Stomach (tissue), 9 donors: Measurements from ENCODE around the gene ERICH2. TPM values are rescaled to one million over a fixed set of nuclear protein-coding genes. Genes with fewer than 3 reads are reported as not detected.
"Not testable (repeated sequence)": the region's sequence is repeated elsewhere in the genome, so short reads cannot be mapped to it uniquely, and the experiment has no call there.

Experiments used
- DNase-seq, 2 donors: peaks; one replicate each; pipeline versions ENCODE4 v3.0.0 to v3.0.0-alpha.2; 2013 to 2019
- H3K27ac ChIP-seq, 5 donors: fragments of 200-600 bp in 4 of 5; sonication (generic) in 4 of 5; one replicate each; pipeline ENCODE4 v1.5.1; 2013 to 2019; ENCODE audit warnings: mild to moderate bottlenecking in 1 of 5, moderate library complexity in 1 of 5
- H3K27me3 ChIP-seq, 3 donors: fragments of 200-600 bp; sonication (generic); one replicate each; pipeline ENCODE4 v1.5.1; 2017 to 2019; ENCODE audit warnings: mixed run types in 1 of 3
- H3K36me3 ChIP-seq, 4 donors: fragments of 200-600 bp; sonication (generic); 1 replicate in 3 of 4; 2 replicates in 1 of 4; pipeline ENCODE4 v1.5.1; 2016 to 2019
- H3K4me1 ChIP-seq, 4 donors: fragments of 200-600 bp; sonication (generic); one replicate each; pipeline ENCODE4 v1.5.1; 2016 to 2019
- H3K4me3 ChIP-seq, 4 donors: fragments of 200-600 bp; sonication (generic) in 3 of 4; one replicate each; pipeline ENCODE4 v1.5.1; 2016 to 2019; ENCODE audit warnings: mild to moderate bottlenecking in 1 of 4
- H3K9me3 ChIP-seq, 4 donors: fragments of 200-600 bp; sonication (generic); one replicate each; pipeline ENCODE4 v1.5.1; 2016 to 2019
- EP300 ChIP-seq: sonication (generic); formaldehyde crosslinking; IDR thresholded peaks from one replicate; pipeline ENCODE4 v1.6.1; 2017; ENCODE audit warnings: antibody characterized with exemption
- POLR2A ChIP-seq, 4 donors: fragments of 450-650 bp; IDR thresholded peaks; one replicate each; pipeline ENCODE4 v1.6.1; 2016; ENCODE audit warnings: antibody characterized with exemption in 4 of 4, control low read depth in 2 of 4, mild to moderate bottlenecking in 1 of 4, moderate library complexity in 1 of 4
- POLR2AphosphoS5 ChIP-seq, 3 donors: sonication (generic); formaldehyde crosslinking; IDR thresholded peaks; one replicate each; pipeline ENCODE4 v1.6.1; 2016; ENCODE audit warnings: antibody characterized with exemption in 3 of 3
- WGBS, 5 donors: extraction: QIAGEN DNeasy Blood & Tissue Kit in 3 of 5; methylation state at CpG; one replicate each; pipeline versions ENCODE4 v1.1.5 to v1.1.7; 2013 to 2018; 5-methylcytosine and 5-hydroxymethylcytosine counted together
- intact Hi-C: fragments of 100-400 bp; cut with DNase I; formaldehyde crosslinking; loops from one replicate; pipeline ENCODE4 v1.15.1; 2023; ENCODE audit warnings: low total_unique reads
- polyA plus RNA-seq, 3 donors: library from polyadenylated mRNA; stranded (reverse); fragments of 200-250 nt; gene quantifications; one replicate each; pipeline ENCODE4 v1.2.3, GENCODE V29; 2013
- total RNA-seq, 5 donors: library from RNA; depleted of rRNA; stranded (reverse); fragments of >200 nt; gene quantifications; one replicate each; pipeline versions ENCODE4 v1.1.0 to v1.2.3, GENCODE V29; 2014 to 2016
- TF ChIP-seq, protein P1 (sequence below), 7 experiments: fragments of 450-650 bp in 4 of 7; fragments of 200-600 bp in 3 of 7; sonication (generic) in 3 of 7; IDR thresholded peaks; one replicate each; pipeline ENCODE4 v1.5.1; 2016 to 2019; ENCODE audit warnings: antibody characterized with exemption in 7 of 7, control low read depth in 2 of 7, mild to moderate bottlenecking in 1 of 7
- donor health status: healthy with polysubstance abuse.
- donor health status: Bipolar disorder and iron deficiency.
- donor health status: healthy.

Gene ERICH2
- total and polyA plus RNA-seq, 8 donors: 1.5 to 6.8 (median 6.1) TPM; not detected in 5

DNA sequence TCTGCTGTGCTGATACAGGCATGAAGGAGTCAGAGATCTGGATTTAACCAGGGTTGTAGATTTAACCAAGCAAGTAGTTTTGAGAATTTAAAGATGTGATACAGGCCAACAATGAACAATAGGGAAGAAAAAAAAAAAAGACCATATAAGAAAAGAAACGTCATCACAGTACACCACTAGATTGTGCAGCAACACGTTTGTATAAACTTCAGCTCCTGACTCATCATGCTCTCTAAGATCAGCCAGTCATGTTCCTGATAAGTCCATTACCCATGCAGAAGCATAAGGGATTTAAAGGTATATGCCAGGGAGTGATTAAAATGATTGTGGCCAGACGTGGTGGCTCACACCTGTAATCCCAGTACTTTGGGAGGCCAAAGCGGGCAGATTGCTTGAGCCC, 22.3 kb upstream of the ERICH2 start:
- Histone ChIP-seq H3K36me3 (no peaks in the 10 kb centered on the region), H3K4me3 (no peak overlapping the region), H3K27ac (no peak overlapping the region), H3K9me3 (no peaks in the 10 kb centered on the region), H3K27me3 (no peaks in the 10 kb centered on the region), H3K4me1 (peaks cover 0 to 15% (median 10%) of the 10 kb centered on the region in 4 donors)
- peak in 1 of 3 donors; percentile 35 for TF ChIP-seq POLR2AphosphoS5 (IDR thresholded peaks at IDR 0.05)
- no peak for TF ChIP-seq POLR2A (IDR thresholded peaks at IDR 0.05)
- TF ChIP-seq, protein P1, sequence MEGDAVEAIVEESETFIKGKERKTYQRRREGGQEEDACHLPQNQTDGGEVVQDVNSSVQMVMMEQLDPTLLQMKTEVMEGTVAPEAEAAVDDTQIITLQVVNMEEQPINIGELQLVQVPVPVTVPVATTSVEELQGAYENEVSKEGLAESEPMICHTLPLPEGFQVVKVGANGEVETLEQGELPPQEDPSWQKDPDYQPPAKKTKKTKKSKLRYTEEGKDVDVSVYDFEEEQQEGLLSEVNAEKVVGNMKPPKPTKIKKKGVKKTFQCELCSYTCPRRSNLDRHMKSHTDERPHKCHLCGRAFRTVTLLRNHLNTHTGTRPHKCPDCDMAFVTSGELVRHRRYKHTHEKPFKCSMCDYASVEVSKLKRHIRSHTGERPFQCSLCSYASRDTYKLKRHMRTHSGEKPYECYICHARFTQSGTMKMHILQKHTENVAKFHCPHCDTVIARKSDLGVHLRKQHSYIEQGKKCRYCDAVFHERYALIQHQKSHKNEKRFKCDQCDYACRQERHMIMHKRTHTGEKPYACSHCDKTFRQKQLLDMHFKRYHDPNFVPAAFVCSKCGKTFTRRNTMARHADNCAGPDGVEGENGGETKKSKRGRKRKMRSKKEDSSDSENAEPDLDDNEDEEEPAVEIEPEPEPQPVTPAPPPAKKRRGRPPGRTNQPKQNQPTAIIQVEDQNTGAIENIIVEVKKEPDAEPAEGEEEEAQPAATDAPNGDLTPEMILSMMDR (IDR thresholded peaks at IDR 0.05): no peak
- TF ChIP-seq EP300: no peak
- 38 to 56% (median 46%) methylated on average over 4 of the region's 4 CpGs for WGBS, 5 donors
- intact Hi-C loops: no loop called here
- DNase-seq: no peak

DNA sequence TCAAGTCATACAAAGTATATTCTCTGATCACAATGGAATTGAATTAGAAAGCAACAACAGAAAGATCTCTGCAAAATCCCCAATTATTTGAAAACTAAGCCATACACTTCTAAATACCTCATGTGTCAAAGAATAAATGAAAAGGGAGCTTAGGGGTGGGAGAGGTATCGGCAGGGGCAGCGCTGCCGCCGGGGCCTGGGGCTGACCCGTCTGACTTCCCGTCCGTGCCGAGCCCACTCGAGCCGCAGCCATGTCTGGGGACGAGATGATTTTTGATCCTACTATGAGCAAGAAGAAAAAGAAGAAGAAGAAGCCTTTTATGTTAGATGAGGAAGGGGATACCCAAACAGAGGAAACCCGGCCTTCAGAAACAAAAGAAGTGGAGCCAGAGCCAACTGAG, 18.6 kb upstream of the ERICH2 start:
- H3K4me1 ChIP-seq, H3K27ac ChIP-seq, intact Hi-C loops, H3K4me3 ChIP-seq, H3K9me3 ChIP-seq, H3K27me3 ChIP-seq, H3K36me3 ChIP-seq, DNase-seq: not testable (repeated sequence)
- WGBS, 5 donors: 93 to 96% (median 95%) methylated on average over 12 of the region's 12 CpGs

DNA sequence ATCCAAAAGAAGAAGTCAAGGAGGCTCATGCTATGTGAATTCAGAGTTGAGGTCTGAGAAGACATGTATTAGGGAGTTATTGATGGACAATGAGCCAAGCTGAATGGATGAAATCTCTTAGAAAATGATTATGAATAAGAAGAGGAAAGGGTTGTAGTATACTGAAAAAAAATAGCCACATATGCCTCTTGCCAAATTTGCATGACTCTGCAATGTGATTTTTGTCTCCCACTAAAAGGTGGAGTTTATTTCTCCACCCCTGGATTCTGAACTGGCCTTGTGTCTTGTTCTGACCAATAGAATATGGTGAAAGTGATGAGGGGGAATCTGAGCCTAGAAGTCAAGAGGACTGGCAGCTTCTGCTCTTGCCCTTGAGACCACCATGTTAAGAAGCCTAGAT, 8.6 kb upstream of the ERICH2 start:
- TF ChIP-seq POLR2A (IDR thresholded peaks at IDR 0.05): no peak
- no peak for TF ChIP-seq POLR2AphosphoS5 (IDR thresholded peaks at IDR 0.05)
- intact Hi-C loops: no loop called here

DNA sequence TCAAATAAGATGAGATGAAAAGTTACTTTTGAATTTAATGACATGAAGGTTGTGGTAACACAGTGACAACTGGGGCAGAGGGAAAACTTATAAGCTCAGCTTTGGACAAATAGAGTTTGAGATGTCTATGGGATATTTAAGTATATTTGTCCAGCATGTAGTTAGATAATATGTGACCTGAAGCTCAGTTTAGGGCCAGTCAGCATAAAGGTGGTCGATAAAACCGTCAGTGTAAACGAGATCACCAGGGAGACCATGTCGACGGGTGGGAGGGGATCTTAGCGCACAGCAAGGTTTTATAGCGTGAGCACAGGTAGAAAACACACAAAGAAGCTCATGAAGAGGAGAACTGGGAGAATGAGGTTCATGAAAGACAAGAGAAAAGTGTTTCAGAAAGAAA, 7.4 kb upstream of the ERICH2 start:
- no peaks in the 10 kb centered on the region for H3K27me3 ChIP-seq
- intact Hi-C loops: no loop called here
- no peak overlapping the region for H3K4me3 ChIP-seq
- TF ChIP-seq POLR2A (IDR thresholded peaks at IDR 0.05): no peak
- TF ChIP-seq EP300: no peak
- TF ChIP-seq POLR2AphosphoS5 (IDR thresholded peaks at IDR 0.05): no peak
- TF ChIP-seq, protein P1 (IDR thresholded peaks at IDR 0.05): no peak
- no peak overlapping the region for H3K27ac ChIP-seq
- 68 to 86% (median 73%) methylated on average over 7 of the region's 7 CpGs for WGBS, 5 donors
- no peak for DNase-seq
- H3K9me3 ChIP-seq: no peaks in the 10 kb centered on the region
- no peaks in the 10 kb centered on the region for H3K36me3 ChIP-seq
- H3K4me1 ChIP-seq: peaks cover 0 to 18% (median 9%) of the 10 kb centered on the region in 4 donors

More for the DNA sequence above, 8.6 kb upstream of the ERICH2 start:
- no peak overlapping the region for H3K4me3 ChIP-seq
- no peaks in the 10 kb centered on the region for H3K36me3 ChIP-seq
- H3K27ac ChIP-seq: no peak overlapping the region
- H3K9me3 ChIP-seq: no peaks in the 10 kb centered on the region
- peaks cover 0 to 18% (median 9%) of the 10 kb centered on the region in 4 donors for H3K4me1 ChIP-seq
- no peak for DNase-seq
- H3K27me3 ChIP-seq: no peaks in the 10 kb centered on the region

DNA sequence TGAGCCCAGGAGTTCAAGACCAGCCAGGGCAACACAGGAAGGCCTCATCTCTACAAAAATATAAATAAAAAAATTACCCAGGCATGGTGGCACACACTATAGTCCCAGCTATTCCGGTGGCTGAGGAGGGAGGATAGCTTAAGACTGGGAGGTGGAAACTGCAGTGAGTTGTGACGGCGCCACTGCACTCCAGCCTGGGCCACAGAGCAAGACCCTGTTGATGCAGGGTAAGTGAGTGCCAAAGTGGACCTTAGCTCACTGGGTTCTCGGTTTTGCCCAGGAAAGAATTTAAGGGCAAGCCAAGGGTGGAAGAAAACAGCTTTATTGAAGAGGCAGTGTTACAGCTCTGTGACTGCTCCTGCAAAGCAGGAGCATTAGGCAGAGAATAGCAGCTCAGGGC, 6.9 kb upstream of the ERICH2 start:
- 88 to 92% (median 89%) methylated on average over 4 of the region's 4 CpGs for WGBS, 5 donors
- no peak overlapping the region for H3K27ac ChIP-seq
- no peaks in the 10 kb centered on the region for H3K36me3 ChIP-seq
- no peaks in the 10 kb centered on the region for H3K27me3 ChIP-seq
- peaks cover 0 to 18% (median 9%) of the 10 kb centered on the region in 4 donors for H3K4me1 ChIP-seq
- no peak for TF ChIP-seq POLR2AphosphoS5 (IDR thresholded peaks at IDR 0.05)
- TF ChIP-seq, protein P1 (IDR thresholded peaks at IDR 0.05): no peak
- TF ChIP-seq POLR2A (IDR thresholded peaks at IDR 0.05): no peak
- no peak for TF ChIP-seq EP300
- no peaks in the 10 kb centered on the region for H3K9me3 ChIP-seq
- DNase-seq: no peak
- intact Hi-C loops: no loop called here
- H3K4me3 ChIP-seq: no peak overlapping the region
